NCI-H128 (cell line): ENCODE results near the gene PTGER3.
A peak's percentile ranks its signal among the peaks of the same experiment; 100 is the strongest.
"Not testable (repeated sequence)": the region's sequence is repeated elsewhere in the genome, so short reads cannot be mapped to it uniquely, and the experiment has no call there.

ENCODE experiments used
- DNase-seq: peaks from one replicate; lab custom pipeline; 2025; ENCODE audit not compliant: unreplicated experiment; lab: John Stamatoyannopoulos, UW

The PTGER3 gene

GRCh38 chr1:71015745-71016144, 31.9 kb downstream of the PTGER3 start:
- no peak for DNase-seq

DNA sequence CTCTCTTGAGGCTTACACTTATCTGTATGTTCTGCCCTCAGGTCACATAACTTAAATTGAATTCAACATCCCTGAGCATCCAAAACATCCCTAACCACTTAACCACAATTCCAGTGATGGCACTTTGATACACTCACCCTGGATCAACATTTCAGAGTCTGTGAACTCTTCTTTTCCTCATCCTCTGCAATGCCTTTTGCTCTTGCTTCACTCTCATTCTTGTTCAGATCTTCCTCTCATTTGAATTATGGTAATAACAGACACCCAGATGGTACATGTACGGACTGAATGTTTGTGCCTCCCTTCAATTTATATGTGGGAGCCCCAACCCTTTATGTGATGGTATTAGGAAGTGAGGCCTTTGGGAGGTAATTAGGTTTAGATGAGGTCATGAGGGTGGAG, 33.4 kb downstream of the PTGER3 start:
- no peak for DNase-seq

- no peak for DNase-seq
Measured at GRCh38 chr1:71002709-71003475, 44.7 kb downstream of the PTGER3 start.

- no peak for DNase-seq
Measured at GRCh38 chr1:71001624-71002023, 46.0 kb downstream of the PTGER3 start.

GRCh38 chr1:70997793-70998192, 49.8 kb downstream of the PTGER3 start:
- no peak for DNase-seq

GRCh38 chr1:70994753-70995268, 52.8 kb downstream of the PTGER3 start:
- DNase-seq = no peak

GRCh38 chr1:70993798-70994197, 53.8 kb downstream of the PTGER3 start:
- no peak for DNase-seq

DNA sequence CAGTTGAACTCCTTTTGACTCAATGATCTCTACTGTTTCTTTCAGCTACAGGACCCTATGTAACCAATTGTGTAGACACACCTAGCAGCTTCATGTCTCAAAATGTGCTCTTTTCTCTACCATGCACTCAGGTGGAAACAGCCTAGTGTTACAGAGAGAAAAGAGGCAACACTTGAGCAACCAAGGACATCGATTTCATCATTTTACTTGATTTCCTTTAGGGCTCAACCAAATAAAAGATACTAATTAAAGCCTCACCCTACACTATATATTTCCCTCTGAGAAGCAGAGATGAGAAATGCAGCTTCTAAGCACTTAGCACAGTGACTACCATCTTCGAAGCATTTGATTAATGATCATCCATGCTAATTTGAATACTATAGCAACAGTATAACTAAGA, 55.1 kb downstream of the PTGER3 start:
- DNase-seq = no peak

GRCh38 chr1:70990469-70991253, 57.0 kb downstream of the PTGER3 start:
- DNase-seq = peak; percentile 24

- no peak for DNase-seq
Measured at GRCh38 chr1:70987497-70987896, 60.1 kb downstream of the PTGER3 start.

DNA sequence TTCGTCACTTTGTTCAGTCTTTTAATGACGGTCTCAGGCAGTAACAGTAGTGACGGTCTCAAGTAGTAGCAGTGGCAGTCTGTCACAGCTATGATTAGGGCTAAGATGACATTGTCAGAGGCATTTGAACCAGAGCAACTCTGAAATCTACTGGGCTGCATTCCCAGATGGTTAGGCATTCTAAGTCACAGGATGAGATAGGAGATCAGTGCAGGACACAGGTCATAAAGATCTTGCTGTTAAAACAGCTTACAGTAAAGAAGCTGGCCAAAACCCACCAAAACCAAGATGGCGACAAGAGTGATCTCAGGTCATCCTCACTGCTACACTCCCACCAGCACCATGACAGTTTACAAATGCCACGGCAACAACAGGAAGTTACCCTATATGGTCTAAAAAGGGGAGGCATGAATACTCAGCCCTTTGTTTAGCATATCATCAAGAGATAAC, 61.8 kb downstream of the PTGER3 start:
- DNase-seq = not testable (repeated sequence)

DNA sequence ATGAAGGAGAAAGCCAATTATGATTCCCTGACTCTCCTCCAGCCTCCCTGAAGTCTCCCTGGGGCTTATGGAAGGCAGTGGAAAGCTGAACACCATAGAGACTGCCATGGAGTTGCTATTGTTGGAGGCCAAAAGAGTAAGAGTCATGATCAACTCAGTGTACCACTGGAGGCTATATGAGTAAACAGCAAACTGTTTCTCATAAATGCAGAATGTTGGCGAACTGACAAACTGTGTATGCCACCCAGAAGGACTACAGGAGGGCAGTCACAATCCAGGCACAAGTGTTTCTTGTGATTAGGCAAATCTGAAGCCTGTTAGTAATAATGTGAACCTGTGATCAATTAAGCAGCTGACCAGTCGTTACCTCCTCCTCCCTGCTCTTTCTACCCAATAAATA, 62.3 kb downstream of the PTGER3 start:
- not testable (repeated sequence) for DNase-seq

DNA sequence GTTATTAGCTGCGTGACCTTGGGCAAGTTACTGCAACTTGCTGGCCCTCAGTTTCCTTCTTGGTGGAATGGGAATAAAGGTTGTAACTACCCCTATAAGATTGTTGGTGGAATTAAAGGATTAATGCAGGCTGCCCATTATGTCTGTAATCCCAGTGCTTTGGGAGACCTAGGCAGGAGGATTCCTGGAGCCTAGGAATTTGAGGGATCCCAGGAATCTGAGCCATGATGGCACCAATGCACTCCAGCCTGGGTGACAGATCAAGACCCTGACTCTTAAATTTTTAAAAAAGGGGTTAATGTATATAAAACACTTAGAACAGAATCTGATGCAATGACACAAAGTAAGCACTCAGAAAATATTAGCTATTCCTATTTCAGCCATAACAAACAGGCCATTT, 67.3 kb downstream of the PTGER3 start:
- no peak for DNase-seq

DNA sequence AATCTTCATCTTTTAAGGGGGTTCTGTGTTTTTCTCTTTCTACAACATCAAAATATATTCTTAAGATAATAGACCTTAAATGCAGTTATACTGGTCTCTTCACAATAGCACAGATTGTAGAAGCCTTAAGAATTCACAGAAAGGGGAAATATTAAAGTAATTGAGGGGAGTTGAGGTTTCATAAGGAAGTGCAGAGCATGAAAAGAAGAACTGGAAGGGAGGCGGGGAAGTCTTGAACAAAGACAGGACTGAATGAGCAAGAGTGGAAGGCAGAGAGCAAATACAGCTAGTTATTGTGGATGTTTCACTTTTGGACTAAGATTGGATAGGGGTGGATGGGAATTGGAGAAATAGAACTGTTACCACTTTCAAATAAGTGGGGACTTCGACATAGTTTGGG, 67.7 kb downstream of the PTGER3 start:
- DNase-seq = no peak

GRCh38 chr1:70979313-70979712, 68.3 kb downstream of the PTGER3 start:
- no peak for DNase-seq

DNA sequence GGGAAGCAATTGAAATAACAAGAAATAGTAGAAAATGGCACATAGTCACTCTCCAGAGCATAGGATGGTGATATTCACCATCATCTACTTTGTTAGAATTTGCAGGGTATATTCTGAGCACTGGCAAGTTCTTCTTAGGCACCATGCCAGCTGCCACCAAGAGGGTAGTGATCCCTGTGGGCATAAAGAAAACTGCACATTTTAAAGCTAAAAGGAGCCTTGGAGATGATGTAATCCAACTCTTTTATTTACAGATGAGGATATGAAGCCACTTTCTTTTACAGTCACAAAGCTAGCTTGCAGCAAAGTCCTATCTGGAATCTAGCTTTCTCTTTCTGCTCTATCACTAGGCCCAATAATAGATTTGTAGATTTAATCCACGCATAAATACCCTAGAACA, 69.0 kb downstream of the PTGER3 start:
- no peak for DNase-seq

DNA sequence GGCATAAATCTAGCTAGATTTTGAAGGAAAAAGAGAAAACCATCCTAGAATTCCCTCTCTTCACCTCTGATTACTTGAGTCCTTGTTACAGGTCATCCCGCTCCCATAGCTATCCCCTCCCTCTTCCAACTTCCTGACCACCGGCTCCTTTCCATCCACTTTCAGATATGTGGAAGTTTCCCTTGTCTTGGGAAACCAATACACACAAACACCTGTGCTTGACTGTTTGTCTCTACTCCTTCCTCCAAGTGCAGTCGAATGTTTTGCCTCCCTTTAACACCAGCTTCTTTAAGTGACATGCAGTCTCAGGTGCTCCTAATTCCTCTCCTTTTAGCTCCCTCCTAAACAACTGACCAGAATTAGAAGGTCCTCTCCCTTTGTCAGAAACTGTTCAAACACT, 70.0 kb downstream of the PTGER3 start:
- DNase-seq = no peak

- DNase-seq = no peak
Measured at GRCh38 chr1:70977041-70977440, 70.6 kb downstream of the PTGER3 start.

- DNase-seq = no peak
Measured at GRCh38 chr1:70973754-70974153, 73.9 kb downstream of the PTGER3 start.

- DNase-seq = no peak
Measured at GRCh38 chr1:70970407-70970806, 77.2 kb downstream of the PTGER3 start.

DNA sequence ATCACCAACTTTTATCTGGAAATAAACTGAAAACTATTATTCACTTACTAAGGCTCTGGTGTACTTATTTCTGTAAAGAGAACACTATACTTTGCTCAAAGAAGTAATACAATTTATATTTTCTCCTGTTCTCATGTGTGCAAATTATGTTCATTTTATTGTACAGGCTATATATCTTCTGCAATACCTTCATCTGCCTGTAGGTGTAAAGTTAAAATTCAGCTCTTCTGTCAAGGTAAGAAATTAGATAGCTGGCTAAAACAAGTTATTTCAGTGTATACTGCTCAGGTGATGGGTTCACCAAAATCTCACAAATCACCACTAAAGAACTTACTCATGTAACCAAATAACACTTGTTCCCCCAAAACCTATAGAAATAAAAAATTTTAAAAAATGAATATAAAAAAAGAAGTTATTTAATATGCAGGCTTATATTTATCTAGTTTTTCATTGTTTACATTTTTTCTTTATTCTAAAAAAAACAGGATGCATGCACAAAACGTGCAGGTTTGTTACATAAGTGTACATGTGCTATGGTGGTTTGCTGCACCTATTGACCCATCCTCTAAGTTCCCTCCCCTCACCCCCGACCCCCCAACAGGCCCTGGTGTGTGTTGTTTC, 81.5 kb downstream of the PTGER3 start:
- DNase-seq = no peak

DNA sequence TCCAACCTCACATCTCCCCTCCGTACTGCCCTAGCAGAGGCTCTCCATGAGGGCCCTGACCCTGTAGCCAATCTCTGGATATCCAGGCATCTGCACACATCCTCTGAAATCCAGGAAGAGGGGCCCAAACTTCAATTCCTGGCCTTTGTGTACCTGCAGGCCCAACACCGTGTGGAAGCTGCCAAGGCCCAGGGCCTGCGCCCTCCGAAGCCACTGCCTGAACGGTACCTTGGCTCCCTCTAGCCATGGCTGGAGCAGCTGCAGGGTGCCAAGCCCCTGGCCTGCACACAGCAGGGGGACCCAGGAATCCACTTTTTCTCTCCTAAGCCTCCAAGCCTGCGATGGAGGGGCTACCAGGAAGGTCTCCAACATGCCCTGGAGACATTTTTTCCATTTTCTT, 84.2 kb downstream of the PTGER3 start:
- no peak for DNase-seq
